SK-N-SH (cell line): ENCODE measurements around the gene ZNF444. TPM values are rescaled to one million over a fixed set of nuclear protein-coding genes. Genes with fewer than 3 reads are reported as not detected.

Experiments used
- CTCF ChIA-PET: fragments of 300-600, 350-600 bp; formaldehyde crosslinking; extraction: SDS; loops from one replicate; lab custom pipeline; 2021; lab: Yijun Ruan, JAX
- POLR2A ChIA-PET: fragments of 350-600 bp; sonication (Branson Sonifier 250); formaldehyde crosslinking; extraction: SDS; loops from one replicate; lab custom pipeline; 2020; ENCODE audit warnings: antibody characterized with exemption, inconsistent platforms; lab: Yijun Ruan, JAX
- DNase-seq: peaks from one replicate; pipeline ENCODE4 v3.0.0; 2012
- H2AFZ ChIP-seq: fragments of 200-600 bp; sonication (generic); 2 replicates; pipeline ENCODE4 v1.8.1; 2016; ENCODE audit warnings: antibody characterized with exemption, mild to moderate bottlenecking, low read depth
- H3F3A ChIP-seq: fragments of 200-600 bp; sonication (generic); replicated peaks from 2 replicates; pipeline ENCODE3; 2016; ENCODE audit warnings: antibody characterized with exemption, mild to moderate bottlenecking; ENCODE audit not compliant: insufficient read depth
- H3K27ac ChIP-seq, 2 experiments: fragments of 200-500 bp in 1 of 2; fragments of 200-600 bp in 1 of 2; sonication (Bioruptor generic) in 1 of 2; sonication (generic), shearing (Covaris generic) in 1 of 2; 2 replicates each; pipeline versions ENCODE4 v1.5.1 to v1.6.1; 2014 to 2016; ENCODE audit warnings: low read depth in 2 of 2, inconsistent platforms in 1 of 2, low read length in 1 of 2, mild to moderate bottlenecking in 1 of 2, mixed read lengths in 1 of 2
- H3K27me3 ChIP-seq: fragments of 200-600 bp; sonication (generic), shearing (Covaris generic); 2 replicates; pipeline ENCODE4 v1.6.1; 2016; ENCODE audit warnings: mixed run types; ENCODE audit not compliant: insufficient read depth
- H3K36me3 ChIP-seq, 2 experiments: fragments of 200-500 bp in 1 of 2; fragments of 200-600 bp in 1 of 2; sonication (Bioruptor generic) in 1 of 2; sonication (generic) in 1 of 2; replicated peaks in 1 of 2; 2 replicates each; pipeline versions ENCODE3 to v1.5.1; 2014 to 2016; ENCODE audit warnings: low read length in 1 of 2, mild to moderate bottlenecking in 1 of 2; ENCODE audit not compliant: insufficient read depth in 2 of 2, control insufficient read depth in 1 of 2
- H3K4me1 ChIP-seq, 2 experiments: fragments of 200-500 bp in 1 of 2; fragments of 200-600 bp in 1 of 2; sonication (Bioruptor generic) in 1 of 2; sonication (generic), shearing (Covaris generic) in 1 of 2; 2 replicates each; pipeline versions ENCODE4 v1.5.1 to v1.6.1; 2014 to 2016; ENCODE audit warnings: low read depth in 1 of 2, low read length in 1 of 2, mixed run types in 1 of 2; ENCODE audit not compliant: insufficient read depth in 2 of 2, control insufficient read depth in 1 of 2
- H3K4me2 ChIP-seq: fragments of 200-600 bp; sonication (generic), shearing (Covaris generic); 2 replicates; pipeline ENCODE4 v1.6.1; 2017; ENCODE audit warnings: mixed run types
- H3K4me3 ChIP-seq, 2 experiments: fragments of 200-500 bp in 1 of 2; fragments of 200-600 bp in 1 of 2; sonication (Bioruptor generic) in 1 of 2; sonication (generic), shearing (Covaris generic) in 1 of 2; 2 replicates each; pipeline versions ENCODE4 v1.5.1 to v1.8.1; 2014 to 2016; ENCODE audit warnings: low read depth in 2 of 2, inconsistent platforms in 1 of 2, low read length in 1 of 2, mild to moderate bottlenecking in 1 of 2, mixed read lengths in 1 of 2, moderate library complexity in 1 of 2
- H3K79me2 ChIP-seq: fragments of 200-600 bp; sonication (generic); 2 replicates; pipeline ENCODE4 v1.8.1; 2017; ENCODE audit warnings: mild to moderate bottlenecking; ENCODE audit not compliant: insufficient read depth
- H3K9ac ChIP-seq: fragments of 200-600 bp; sonication (generic); 2 replicates; pipeline ENCODE4 v1.6.1; 2017; ENCODE audit warnings: mixed run types
- H3K9me2 ChIP-seq: fragments of 200-600 bp; sonication (generic); 2 replicates; pipeline ENCODE4 v1.6.1; 2017; ENCODE audit warnings: mixed run types
- H3K9me3 ChIP-seq: fragments of 200-600 bp; sonication (generic); 2 replicates; pipeline ENCODE4 v1.6.1; 2017; ENCODE audit warnings: mixed run types, mild to moderate bottlenecking, moderate library complexity
- H4K20me1 ChIP-seq: fragments of 200-600 bp; sonication (generic); 2 replicates; pipeline ENCODE4 v1.6.1; 2017; ENCODE audit warnings: mild to moderate bottlenecking, mixed run types; ENCODE audit not compliant: insufficient read depth
- CTCF ChIP-seq: fragments of 200-600 bp; sonication (generic); IDR thresholded peaks from 2 replicates; pipeline ENCODE4 v1.6.1; 2017; ENCODE audit warnings: antibody characterized with exemption, mild to moderate bottlenecking, moderate library complexity
- EP300 ChIP-seq, 2 experiments: IDR thresholded peaks; 2 replicates each; pipeline versions ENCODE4 v1.4.0 to v1.6.1; 2012; ENCODE audit warnings: borderline replicate concordance in 1 of 2, low read depth in 1 of 2, low read length in 1 of 2
- GABPA ChIP-seq: IDR thresholded peaks from 2 replicates; pipeline ENCODE4 v1.4.0; 2012; ENCODE audit warnings: low read depth, mild to moderate bottlenecking
- NRF1 ChIP-seq: IDR thresholded peaks from 2 replicates; pipeline ENCODE4 v1.6.1; 2012; ENCODE audit warnings: low read depth, mild to moderate bottlenecking, low read length
- RCOR1 ChIP-seq: fragments of 150-350 bp; IDR thresholded peaks from 2 replicates; pipeline ENCODE4 v1.6.1; 2017; ENCODE audit warnings: antibody characterized with exemption, low read length
- SMC3 ChIP-seq: IDR thresholded peaks from 2 replicates; pipeline ENCODE4 v1.6.1; 2012; ENCODE audit warnings: low read depth, low read length, improper control_type of control experiment
- TCF12 ChIP-seq: IDR thresholded peaks from 2 replicates; pipeline ENCODE4 v1.4.0; 2012
- WGBS: methylation state at CpG from one replicate; pipeline ENCODE4 v1.1.6; 2017; ENCODE audit warnings: low lambda C conversion rate; 5-methylcytosine and 5-hydroxymethylcytosine counted together
- polyA plus RNA-seq, 3 experiments: library from polyadenylated mRNA; depleted of rRNA; stranded (reverse); fragments of >200 nt; gene quantifications; 2 replicates each; pipeline ENCODE4 v1.2.3, GENCODE V29; 2012

The ZNF444 gene
- polyA plus RNA-seq, 1 of the 3 experiments (the other 2 are of a cell fraction) = 23.2 TPM

- TF ChIP-seq CTCF = no peak
Observed at GRCh38 chr19:56136362-56136761, 4.7 kb upstream of the ZNF444 start (continued).

- Histone ChIP-seq H3F3A (no peaks in the 10 kb centered on the region), H3K4me3 (no peak overlapping the region), H3K4me1 (peaks cover 13 to 16% of the 10 kb centered on the region in 2 experiments), H3K27me3 (no peaks in the 10 kb centered on the region), H3K36me3 (no peaks in the 10 kb centered on the region), H4K20me1 (no peaks in the 10 kb centered on the region), H3K9me2 (no peaks in the 10 kb centered on the region), H3K4me2 (no peak overlapping the region), H3K9ac (no peak overlapping the region), H3K9me3 (no peaks in the 10 kb centered on the region), H2AFZ (no peak overlapping the region), H3K79me2 (peaks cover 8% of the 10 kb centered on the region; the same call in 1 of the 2 replicates), H3K27ac (no peak overlapping the region)
- WGBS = 60% methylated on average over 6 of the region's 6 CpGs
- ChIA-PET POLR2A (no interaction called here), CTCF (interaction anchor here (1.4 kb wide), 1 partner anchor 71 kb away, joined by 5 read pairs; no protein-coding TSS in a partner anchor)
- no peak for DNase-seq
- TF ChIP-seq GABPA (no peak), EP300 (IDR thresholded peaks at IDR 0.05; ENCODE audit: borderline replicate concordance in 1 of 2, low read depth in 1 of 2, low read length in 1 of 2) (no peak), RCOR1 (no peak), NRF1 (no peak)
Observed at GRCh38 chr19:56137405-56137804, 3.7 kb upstream of the ZNF444 start.

GRCh38 chr19:56138069-56138468 is 3.0 kb upstream of the ZNF444 start:
- Histone ChIP-seq H3F3A (no peaks in the 10 kb centered on the region), H4K20me1 (no peaks in the 10 kb centered on the region), H2AFZ (no peak overlapping the region), H3K27ac (no peak overlapping the region), H3K9me3 (no peaks in the 10 kb centered on the region), H3K4me3 (no peak overlapping the region), H3K9me2 (no peaks in the 10 kb centered on the region), H3K27me3 (no peaks in the 10 kb centered on the region), H3K4me2 (no peak overlapping the region), H3K79me2 (peaks cover 15% of the 10 kb centered on the region), H3K4me1 (peaks cover 16 to 20% of the 10 kb centered on the region in 2 experiments), H3K9ac (no peak overlapping the region), H3K36me3 (no peaks in the 10 kb centered on the region)
- TF ChIP-seq SMC3 = no peak
- no peak for TF ChIP-seq TCF12
- WGBS = 63% methylated on average over 3 of the region's 3 CpGs
- ChIA-PET CTCF (interaction anchor here (0.9 to 1.2 kb wide), 2 partner anchors 34 to 57 kb away, joined by 3 to 4 read pairs; no protein-coding TSS in a partner anchor), POLR2A (no interaction called here)
- no peak for DNase-seq
